KOPT-K1 (cell line): ENCODE data around the gene USP34.
"Not testable (repeated sequence)": the region's sequence is repeated elsewhere in the genome, so short reads cannot be mapped to it uniquely, and the experiment has no call there.

Experiments used
- H3K27ac ChIP-seq: fragments of 200-600 bp; sonication (generic); 2 replicates; pipeline ENCODE4 v1.5.1; 2016; ENCODE audit warnings: antibody characterized with exemption, mild to moderate bottlenecking, low read depth, low read length; ENCODE audit not compliant: poor library complexity, severe bottlenecking
- H3K36me3 ChIP-seq: fragments of 200-600 bp; sonication (generic); 2 replicates; pipeline ENCODE4 v1.5.1; 2017; ENCODE audit warnings: antibody characterized with exemption, mild to moderate bottlenecking, low read length, moderate library complexity; ENCODE audit not compliant: insufficient read depth
- H3K9me3 ChIP-seq: fragments of 200-600 bp; sonication (generic); 2 replicates; pipeline ENCODE4 v1.5.1; 2017; ENCODE audit warnings: antibody characterized with exemption, low read length, mild to moderate bottlenecking; ENCODE audit not compliant: insufficient read depth, poor library complexity, severe bottlenecking

USP34 gene

DNA sequence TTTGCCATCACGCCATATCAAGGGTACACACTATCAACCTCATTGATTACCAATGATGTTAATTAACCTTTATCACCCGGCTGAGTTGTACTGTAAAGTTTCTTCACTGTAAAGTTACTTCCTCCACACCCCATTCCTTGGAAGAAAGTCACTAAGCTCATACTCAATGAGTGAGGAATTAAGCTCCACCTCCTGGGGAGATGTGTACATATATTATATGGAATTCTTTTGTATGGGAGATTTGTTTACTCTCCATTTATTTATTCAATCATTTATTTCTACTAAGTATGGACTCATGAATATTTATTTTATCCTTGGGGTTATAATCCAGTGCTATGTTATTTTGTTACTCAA is 252.1 kb downstream of the USP34 start:
- Histone ChIP-seq H3K36me3 (peaks cover 75% of the 10 kb centered on the region), H3K27ac (no peak overlapping the region), H3K9me3 (no peaks in the 10 kb centered on the region)

DNA sequence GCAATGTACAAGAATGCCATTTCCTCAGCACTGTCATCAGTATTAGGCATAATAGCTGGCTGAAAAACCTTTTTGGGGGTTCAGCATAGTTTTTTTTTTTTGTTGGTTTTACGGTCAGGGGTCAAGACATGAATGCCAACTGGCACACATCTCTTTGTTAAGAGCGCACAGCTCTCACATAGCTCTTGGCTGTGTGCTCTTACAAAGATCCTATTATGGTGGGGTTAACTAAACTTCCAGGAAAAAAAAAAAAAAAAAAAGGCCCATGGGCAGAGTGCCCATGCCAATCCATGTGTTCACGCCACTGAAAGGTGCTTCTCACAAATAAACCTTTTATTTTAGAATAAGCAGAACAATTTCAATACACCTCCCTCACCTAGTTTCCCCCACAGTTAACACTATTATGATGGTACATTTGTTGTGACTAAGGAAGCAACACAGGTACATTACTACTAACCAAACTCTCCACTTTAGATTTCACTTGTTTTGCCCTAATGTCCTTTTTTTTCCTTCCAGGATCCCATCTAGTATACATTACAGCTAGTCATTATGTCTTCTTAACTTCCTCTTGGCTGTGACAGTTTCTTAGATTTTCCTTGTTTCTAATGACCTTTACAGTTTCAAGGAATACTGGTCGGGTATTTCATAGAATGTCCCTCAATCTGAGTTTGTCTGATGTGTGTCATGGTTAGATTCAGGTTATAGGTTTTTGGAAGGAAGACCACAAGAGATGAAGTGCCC is 252.6 kb downstream of the USP34 start:
- H3K27ac ChIP-seq, result no peak overlapping the region
- no peaks in the 10 kb centered on the region for H3K9me3 ChIP-seq
- H3K36me3 ChIP-seq, result peaks cover 75% of the 10 kb centered on the region

DNA sequence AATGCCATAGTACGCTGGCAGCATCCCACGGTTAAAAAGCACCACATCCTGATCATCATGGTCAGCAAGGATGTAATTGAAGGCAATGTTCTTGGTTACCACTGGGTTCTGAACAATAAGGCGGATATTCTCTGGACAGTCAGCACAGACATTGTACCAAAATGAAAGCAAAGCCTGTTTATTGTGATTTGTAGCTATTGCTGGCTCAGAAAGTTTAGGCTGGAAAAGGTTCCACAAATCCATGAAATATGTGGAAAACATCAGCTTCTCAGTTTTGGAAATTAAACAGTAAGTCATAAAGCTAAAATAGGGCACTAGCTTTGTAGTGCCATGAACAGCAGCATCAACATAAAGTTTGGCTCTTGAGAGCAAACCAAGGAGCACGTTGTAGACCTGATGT is 256.7 kb downstream of the USP34 start:
- Histone ChIP-seq H3K27ac (no peak overlapping the region), H3K36me3 (peaks cover 70% of the 10 kb centered on the region), H3K9me3 (no peaks in the 10 kb centered on the region)

DNA sequence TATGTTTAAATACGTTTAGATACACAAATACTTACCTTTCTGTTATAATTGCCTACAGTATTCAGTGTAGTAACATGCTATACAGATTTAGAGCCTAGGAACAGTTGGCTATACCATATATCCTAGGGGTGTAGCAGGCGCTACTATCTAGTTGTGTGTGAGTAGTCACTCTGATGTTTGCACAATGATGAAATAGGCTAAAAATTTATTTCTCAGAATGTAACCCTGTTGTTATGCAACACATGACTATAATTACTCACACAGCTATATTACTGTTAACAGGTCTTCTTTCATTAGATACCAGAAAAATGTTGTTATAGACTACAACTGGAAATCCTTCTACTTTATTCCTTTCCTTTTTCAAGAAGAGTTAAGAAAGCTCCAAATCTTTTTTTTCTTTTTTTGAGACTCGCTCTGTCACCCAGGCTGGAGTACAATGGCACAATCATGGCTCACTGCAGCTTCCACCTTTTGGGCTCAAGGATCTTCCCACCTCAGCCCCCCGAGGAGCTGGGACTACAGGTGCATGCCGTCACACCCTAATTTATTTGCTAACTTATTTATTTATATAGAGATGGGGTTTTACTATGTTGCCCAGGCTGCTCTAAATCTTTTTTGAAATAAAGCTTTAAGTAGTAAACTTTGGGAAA is 260.4 kb downstream of the USP34 start:
- H3K36me3 ChIP-seq, result peaks cover 87% of the 10 kb centered on the region
- no peak overlapping the region for H3K27ac ChIP-seq
- no peaks in the 10 kb centered on the region for H3K9me3 ChIP-seq

DNA sequence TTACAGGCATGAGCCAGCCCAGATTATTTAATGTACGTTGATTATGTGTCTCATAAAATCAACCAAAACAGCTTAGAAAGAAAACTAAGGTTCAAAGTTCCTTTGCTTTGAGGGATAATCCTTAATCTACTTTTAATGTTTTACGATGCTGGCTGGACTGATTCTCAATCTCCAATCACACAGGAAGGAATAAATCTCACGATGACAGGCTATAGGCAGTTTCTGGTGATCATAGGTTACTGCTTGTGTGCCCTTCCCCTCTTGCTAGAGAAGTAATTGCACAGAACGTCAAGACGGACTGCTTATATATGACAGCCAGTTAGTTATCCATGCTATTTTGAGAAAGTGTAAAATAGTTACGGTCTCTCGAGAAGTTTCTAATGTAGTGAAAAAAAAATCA is 265.8 kb downstream of the USP34 start:
- no peaks in the 10 kb centered on the region for H3K9me3 ChIP-seq
- no peak overlapping the region for H3K27ac ChIP-seq
- H3K36me3 ChIP-seq, result peaks cover 97% of the 10 kb centered on the region

DNA sequence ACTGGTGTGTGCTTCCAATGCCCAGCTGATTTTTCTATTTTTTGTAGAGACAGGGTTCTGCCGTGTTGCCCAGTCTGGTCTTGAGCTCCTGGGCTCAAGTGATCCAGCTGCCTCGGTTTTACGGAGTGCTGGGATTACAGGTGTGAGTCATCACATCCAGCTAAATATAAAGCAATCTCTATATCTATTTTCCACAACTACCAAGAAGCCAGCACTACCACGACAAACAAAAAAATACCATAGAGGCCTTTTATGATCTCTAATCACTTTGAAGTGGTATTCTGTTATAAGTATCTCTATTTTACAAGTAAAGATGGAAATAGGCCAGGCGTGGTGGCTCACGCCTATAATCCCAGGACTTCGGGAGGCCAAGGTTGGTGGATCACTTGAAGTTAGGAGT is 274.2 kb downstream of the USP34 start:
- Histone ChIP-seq H3K27ac (no peak overlapping the region), H3K9me3 (no peaks in the 10 kb centered on the region), H3K36me3 (peaks cover 79% of the 10 kb centered on the region)

DNA sequence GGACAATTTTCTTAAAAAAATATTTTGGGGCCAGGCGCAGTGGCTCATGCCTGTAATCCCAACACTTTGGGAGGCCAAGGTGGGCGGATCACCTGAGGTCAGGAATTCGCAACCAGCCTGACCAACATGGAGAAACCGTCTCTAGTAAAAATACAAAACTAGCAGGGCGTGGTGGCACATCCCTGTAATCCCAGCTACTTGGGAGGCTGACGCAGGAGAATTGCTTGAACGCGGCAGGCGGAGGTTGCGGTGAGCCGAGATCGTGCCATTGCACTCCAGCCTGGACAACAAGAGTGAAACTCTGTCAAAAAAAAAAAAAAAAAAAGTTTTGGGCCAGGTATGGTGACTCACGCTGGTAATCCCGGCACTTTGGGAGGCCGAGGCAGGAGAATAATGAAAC is 276.2 kb downstream of the USP34 start:
- H3K9me3 ChIP-seq, H3K27ac ChIP-seq: not testable (repeated sequence)
- peaks cover 77% of the 10 kb centered on the region for H3K36me3 ChIP-seq

DNA sequence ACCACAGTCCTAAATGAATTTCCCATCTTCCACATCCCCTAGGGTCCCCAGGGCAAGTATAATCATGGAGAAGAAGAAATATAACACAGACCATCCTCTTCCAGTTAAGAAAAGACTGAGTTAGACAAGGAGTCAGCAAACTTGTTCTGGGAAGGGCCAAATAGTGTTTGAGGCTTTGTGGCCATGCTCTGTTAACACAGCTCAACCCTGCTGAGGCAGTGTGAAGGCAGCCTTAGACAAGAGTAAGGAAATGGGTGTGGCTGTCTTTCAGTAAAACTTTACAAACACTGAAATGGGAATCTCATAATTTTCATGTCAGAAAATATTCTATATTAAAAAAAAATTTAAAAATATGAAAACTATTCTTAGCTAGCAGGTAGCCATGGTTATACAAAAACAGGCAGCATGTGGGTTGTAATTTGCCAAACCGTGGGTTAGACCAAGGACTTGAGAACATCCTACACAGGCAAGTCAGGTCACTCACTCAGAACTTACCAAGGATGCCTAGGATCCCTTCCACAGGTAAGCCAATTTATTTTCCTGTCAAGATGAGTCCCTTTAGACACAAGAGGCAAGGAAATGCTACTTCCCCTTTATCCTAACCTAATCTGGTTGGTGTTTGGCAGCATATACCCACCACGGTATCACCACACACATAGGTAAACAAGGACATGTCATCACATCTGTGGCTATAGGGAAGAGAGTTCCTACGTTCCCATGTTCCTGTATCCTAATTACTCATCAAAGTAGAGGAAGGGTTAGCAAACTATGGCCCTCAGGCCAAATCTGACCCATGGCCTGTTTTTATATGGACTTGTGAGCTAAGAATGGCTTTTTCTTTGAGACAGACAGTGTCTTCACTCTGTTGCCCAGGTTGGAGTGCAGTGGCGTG is 277.0 kb downstream of the USP34 start:
- Histone ChIP-seq H3K36me3 (peaks cover 77% of the 10 kb centered on the region), H3K27ac (no peak overlapping the region)

DNA sequence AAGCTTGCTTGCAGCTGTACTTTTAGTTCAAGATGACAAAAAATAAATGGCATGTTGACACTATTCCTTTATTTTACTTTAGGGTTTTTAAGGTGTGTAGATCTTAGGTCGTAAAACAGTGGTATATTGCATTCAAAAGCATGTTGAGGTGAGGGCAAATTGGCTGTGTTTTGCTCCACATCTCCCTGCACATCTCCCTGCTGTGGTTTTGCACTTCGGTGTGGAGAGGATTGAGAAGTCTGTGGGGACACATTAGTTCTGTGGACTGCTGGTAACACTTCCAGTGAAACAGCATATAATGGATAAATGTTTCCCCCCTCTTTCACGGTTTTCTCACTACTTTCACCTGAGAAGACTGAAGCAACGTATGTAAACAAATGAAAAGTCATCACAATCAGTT is 283.8 kb downstream of the USP34 start:
- Histone ChIP-seq H3K27ac (no peak overlapping the region), H3K36me3 (peaks cover 98% of the 10 kb centered on the region), H3K9me3 (no peaks in the 10 kb centered on the region)

More for the DNA sequence above, 277.0 kb downstream of the USP34 start:
- H3K9me3 ChIP-seq, result no peaks in the 10 kb centered on the region

DNA sequence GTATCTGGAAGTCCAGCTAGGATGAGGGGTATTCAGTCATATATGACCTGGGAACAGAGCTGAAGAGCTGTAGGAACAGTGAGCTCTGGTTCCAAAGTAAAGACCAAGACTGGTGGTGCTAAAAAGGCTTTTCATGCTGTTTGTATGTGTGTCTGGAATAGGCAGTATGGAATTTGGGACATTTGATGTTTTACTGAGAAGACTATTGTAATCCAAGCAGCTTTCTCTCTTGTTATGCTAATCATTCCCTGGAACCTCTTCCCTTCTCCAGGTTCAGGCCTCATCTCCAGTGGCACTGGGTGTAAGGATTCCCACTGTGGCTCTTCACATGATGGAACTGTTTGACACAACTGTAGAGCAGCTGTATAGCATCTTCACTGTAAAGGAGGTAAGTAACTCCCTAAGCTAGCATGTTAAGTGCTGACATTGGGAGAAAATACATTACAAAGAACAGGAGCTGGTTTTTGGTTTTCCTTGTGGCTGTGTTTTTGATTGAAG is 285.6 kb downstream of the USP34 start:
- Histone ChIP-seq H3K27ac (no peak overlapping the region), H3K36me3 (peaks cover 100% of the 10 kb centered on the region), H3K9me3 (no peaks in the 10 kb centered on the region)

DNA sequence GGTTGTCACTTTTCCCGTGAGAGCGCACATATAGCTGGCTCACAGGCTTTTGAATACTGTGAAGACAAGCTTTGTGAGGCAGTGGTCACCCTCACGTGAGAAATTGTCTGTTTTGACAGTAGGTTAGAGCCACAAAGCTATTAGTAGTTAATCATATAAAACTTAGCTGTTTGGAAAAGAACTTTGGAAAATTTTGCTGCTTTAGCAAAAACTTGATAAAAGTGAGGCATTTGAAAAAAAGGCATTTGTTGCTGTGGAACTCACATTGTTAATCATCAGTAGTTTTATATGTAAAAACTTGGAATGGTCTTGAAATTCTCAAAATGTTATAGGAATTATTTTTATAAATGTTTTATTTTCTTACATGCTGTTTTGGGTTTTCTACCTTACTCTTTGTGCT is 286.6 kb downstream of the USP34 start:
- no peaks in the 10 kb centered on the region for H3K9me3 ChIP-seq
- peaks cover 100% of the 10 kb centered on the region for H3K36me3 ChIP-seq
- H3K27ac ChIP-seq, result no peak overlapping the region

DNA sequence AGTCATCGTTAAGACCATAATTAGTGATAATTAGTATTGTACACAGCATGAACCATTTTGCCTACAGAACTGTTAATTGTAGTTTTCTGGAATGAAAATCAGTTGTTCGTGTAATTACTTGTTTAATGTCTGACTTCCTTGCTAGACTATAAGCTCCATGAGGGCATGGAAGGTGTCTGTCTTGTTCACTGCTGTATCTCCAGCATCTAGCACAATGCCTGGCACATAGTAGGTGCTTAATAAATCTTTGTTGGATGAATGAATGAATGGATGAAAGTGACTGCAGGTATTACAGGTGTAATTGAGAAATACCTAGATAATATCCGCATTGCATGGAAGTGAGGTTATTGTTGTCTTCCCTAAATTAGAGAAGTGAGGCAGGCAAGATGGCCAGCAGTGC is 287.1 kb downstream of the USP34 start:
- Histone ChIP-seq H3K36me3 (peaks cover 100% of the 10 kb centered on the region), H3K27ac (no peak overlapping the region), H3K9me3 (no peaks in the 10 kb centered on the region)

DNA sequence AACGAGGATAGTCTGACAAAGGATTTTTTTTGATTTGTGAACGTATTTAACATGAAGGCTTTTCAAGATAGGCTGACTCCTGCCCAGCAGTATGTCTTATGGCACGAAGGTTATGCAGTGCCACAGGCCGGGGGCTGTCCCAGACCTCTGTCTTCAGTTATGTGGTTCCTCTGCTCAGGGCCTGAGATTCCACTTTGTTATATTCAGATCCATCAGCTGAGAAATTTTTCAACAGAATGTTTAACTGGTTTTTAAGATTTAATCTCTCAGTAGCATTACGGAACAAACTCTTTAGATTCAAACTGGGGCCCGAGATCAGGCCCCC is 288.9 kb downstream of the USP34 start:
- Histone ChIP-seq H3K9me3 (no peaks in the 10 kb centered on the region), H3K36me3 (peaks cover 83% of the 10 kb centered on the region), H3K27ac (no peak overlapping the region)

DNA sequence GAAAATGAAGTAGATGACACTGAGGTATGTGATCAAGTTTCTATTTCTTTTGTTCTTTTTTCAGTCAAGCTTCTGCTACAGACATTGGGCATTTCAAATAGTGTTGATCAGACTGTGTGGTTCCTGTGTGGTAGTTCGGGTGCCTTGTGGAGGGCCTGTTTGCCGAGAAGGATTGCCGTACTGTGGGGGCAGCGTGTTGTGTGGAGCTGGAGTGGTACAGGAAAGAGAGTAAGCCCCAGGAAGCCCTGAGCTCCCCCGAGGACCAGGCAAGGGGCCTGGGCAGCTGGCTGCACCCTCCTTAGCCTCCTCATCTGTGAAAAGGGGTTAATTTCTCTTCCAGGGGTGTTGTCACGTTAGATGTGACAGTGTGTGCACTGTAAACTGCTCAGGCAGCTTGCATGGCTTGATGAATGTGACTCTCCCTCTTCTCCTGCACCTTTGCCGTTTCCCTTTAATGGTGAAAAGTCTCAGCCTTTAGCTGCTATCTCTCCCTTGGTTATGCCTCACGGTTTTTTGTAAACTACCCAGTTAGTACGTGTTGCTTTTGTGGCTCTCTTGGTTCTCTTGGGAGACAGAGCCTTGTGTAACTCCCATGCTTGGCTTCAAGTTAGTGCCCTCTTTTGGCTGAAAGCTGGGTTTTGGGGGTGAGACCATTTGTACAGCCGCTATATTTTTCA is 289.4 kb downstream of the USP34 start:
- Histone ChIP-seq H3K27ac (no peak overlapping the region), H3K9me3 (no peaks in the 10 kb centered on the region), H3K36me3 (peaks cover 78% of the 10 kb centered on the region)

DNA sequence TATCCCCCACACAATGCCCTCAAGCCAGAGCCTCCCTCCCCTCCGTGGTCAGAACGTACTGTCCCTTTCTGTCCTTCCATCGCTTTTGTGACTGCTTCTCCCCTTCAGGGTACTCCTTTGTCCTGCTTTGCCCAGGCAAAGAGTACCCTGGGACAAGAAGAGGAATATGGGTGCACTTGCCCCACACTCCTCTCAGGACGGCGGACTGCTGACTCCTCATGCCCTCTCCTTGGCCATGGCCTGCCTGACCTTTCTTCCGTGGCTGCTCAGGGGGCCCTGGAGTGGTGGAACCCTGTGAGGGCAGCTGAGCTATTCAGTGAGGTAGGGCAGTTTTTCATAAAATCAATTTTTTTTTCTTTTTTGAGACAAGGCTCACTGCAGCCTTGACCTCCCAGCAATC is 290.2 kb downstream of the USP34 start:
- no peak overlapping the region for H3K27ac ChIP-seq
- H3K9me3 ChIP-seq, result no peaks in the 10 kb centered on the region
- peaks cover 70% of the 10 kb centered on the region for H3K36me3 ChIP-seq
